Breast epithelium (tissue), 3 donors: ENCODE data around the gene ZNF69.

ENCODE experiments used
- POLR2A ChIP-seq: fragments of 450-650 bp; IDR thresholded peaks from one replicate; pipeline ENCODE4 v1.6.1; 2016; ENCODE audit warnings: antibody characterized with exemption, mild to moderate bottlenecking, moderate library complexity
- POLR2AphosphoS5 ChIP-seq, 3 donors: sonication (generic); formaldehyde crosslinking; IDR thresholded peaks; one replicate each; pipeline ENCODE4 v1.6.1; 2017; ENCODE audit warnings: antibody characterized with exemption in 3 of 3
- TF ChIP-seq, protein P1 (sequence below), 3 donors: fragments of 450-650 bp; IDR thresholded peaks; one replicate each; pipeline ENCODE4 v1.5.1; 2016 to 2017; ENCODE audit warnings: antibody characterized with exemption in 3 of 3, mild to moderate bottlenecking in 3 of 3, moderate library complexity in 3 of 3

DNA sequence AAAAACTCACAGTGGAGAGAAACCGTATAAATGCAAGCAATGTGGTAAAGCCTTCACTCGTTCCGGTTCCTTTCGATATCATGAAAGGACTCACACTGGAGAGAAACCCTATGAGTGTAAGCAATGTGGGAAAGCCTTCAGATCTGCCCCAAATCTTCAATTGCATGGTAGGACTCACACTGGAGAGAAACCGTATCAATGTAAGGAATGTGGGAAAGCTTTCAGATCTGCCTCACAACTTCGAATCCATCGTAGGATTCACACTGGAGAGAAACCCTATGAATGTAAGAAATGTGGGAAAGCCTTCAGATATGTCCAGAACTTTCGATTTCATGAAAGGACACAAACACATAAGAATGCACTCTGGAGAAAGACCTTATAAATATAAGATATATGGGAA lies 19.4 kb upstream of the ZNF69 start:
- TF ChIP-seq POLR2AphosphoS5 (IDR thresholded peaks at IDR 0.05) (no peak), POLR2A (no peak)
- TF ChIP-seq, protein P1, sequence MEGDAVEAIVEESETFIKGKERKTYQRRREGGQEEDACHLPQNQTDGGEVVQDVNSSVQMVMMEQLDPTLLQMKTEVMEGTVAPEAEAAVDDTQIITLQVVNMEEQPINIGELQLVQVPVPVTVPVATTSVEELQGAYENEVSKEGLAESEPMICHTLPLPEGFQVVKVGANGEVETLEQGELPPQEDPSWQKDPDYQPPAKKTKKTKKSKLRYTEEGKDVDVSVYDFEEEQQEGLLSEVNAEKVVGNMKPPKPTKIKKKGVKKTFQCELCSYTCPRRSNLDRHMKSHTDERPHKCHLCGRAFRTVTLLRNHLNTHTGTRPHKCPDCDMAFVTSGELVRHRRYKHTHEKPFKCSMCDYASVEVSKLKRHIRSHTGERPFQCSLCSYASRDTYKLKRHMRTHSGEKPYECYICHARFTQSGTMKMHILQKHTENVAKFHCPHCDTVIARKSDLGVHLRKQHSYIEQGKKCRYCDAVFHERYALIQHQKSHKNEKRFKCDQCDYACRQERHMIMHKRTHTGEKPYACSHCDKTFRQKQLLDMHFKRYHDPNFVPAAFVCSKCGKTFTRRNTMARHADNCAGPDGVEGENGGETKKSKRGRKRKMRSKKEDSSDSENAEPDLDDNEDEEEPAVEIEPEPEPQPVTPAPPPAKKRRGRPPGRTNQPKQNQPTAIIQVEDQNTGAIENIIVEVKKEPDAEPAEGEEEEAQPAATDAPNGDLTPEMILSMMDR (IDR thresholded peaks at IDR 0.05): no peak
